ENCODE data around the gene PLCB1.

- TF ChIP-seq POLR2A (IDR thresholded peaks at IDR 0.05; ENCODE audit: low read length) (no peak), GATA1 (IDR thresholded peaks at IDR 0.05; ENCODE audit: low read depth, low read length) (no peak)
Observed at GRCh38 chr20:8654486-8654885, 522.4 kb downstream of the PLCB1 start.
